Hematopoietic multipotent progenitor cell treated with erythropoietin and hydrocortisone succinate and interleukin-3 and kit ligand, for 15 days (in vitro differentiated cells): ENCODE measurements around the gene ARMC7.
A peak's percentile ranks its signal among the peaks of the same experiment; 100 is the strongest.
"Not testable (repeated sequence)": the region's sequence is repeated elsewhere in the genome, so short reads cannot be mapped to it uniquely, and the experiment has no call there.

Source experiments
- DNase-seq: peaks from one replicate; pipeline ENCODE4 v3.0.0-alpha.2; 2015; ENCODE audit warnings: low spot score

The ARMC7 gene

DNA sequence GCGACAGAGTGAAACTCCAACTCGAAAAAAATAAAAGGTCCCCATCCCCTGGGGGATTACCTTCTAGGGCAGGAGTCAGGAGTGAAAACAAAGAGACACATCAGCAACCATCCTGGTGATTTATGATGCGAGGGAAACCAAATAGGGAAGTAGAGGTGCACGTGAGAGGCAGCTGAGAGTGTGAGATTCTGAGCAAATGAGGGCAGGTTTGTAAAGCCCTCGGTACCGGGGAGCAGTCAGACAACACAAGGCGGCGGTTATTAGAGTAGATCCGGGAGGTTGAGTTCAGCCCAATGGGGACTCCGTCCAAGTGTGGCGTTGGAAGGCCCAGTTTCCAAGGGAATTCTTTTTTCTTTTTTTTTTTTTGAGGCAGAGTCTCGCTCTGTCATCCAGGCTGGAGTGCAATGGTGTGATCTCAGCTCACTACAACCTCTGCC, 7.4 kb upstream of the ARMC7 start:
- no peak for DNase-seq

DNA sequence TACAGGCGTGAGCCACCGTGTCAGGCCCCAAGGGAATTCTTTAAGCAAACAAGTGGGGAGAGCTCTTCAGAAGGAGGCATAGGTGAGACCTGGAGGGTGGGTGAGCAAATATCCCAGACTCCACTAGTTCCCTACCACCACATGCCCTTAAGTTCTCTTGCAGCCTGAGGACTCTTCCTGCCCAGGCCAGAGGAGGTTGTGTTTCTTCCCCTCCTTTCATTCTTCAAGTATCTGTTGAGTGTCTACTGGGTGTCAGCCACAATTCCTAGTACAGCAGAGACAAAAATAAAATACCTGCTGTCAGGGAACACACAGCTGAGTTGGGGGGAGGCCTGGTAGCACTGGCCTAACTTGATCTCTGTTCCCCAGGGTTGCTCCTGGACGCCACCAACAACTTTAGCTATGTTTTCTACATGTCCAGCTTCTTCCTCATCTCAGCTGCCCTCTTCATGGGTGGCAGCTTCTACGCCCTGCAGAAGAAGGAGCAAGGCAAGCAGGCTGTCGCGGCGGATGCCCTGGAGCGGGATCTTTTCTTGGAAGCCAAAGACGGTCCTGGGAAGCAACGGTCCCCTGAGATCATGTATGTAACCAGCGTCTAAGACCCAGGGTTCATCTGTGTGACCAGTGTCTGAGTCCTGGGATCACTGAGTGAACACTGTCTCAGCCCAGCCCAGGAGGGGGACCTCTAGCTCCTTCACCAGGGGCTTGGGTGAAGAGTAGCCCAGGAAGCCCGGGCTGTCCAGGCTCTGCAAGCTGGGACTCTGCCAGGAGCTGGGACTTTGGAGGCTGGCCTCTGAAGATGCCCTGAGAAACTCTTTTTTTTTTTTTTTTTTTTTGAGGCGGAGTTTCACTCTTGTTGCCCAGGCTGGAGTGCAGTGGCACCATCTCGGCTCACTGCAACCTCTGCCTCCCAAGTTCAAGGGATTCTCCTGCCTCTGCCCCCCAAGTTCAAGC, 5.9 kb upstream of the ARMC7 start:
- no peak for DNase-seq

DNA sequence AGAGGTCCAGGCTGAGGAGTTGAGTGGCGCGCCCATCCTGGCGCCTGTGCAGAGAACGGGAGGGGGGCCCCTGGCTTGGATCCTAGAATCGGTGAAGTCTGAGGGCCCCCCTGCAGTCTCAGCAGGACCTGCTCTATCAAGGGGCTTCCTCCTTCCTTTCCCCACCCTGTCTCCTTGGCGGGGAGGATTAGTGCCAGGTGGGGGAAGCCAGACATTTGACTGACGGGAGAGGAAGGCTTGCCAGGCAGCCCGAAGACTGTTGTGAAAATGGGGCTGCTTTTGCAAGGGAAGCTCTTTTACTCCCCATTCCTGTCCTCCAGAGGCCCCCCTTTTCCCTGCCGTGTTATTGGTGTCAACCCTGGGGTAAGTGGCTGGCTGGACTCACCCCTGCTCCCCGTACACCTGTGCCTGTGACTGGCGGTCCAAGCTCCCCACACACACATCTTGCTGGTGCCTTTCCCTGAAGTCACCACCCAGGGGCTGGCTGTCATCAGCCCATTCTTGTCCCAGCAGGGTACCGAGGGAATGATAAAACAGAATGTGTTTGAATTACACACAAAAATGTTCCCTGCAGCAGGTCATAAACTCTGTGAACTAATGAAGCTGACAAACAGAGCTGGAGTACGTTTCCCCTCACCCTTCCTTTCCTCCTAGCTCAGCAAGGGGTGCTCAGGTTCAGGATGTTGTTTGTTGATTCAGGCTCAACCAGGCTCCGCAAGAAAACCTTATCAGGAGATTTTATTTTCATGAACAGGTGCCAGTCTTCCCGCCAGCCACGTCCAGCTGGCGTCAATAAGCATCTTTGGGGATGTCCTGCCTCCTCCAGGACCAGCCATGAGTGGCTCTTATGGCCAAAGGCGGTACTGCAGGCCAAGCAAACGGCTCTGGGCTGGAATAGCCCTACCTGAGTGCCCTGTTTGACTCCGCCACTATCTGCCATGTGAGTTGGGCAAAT, 4.4 kb upstream of the ARMC7 start:
- peak; percentile 67 for DNase-seq

DNA sequence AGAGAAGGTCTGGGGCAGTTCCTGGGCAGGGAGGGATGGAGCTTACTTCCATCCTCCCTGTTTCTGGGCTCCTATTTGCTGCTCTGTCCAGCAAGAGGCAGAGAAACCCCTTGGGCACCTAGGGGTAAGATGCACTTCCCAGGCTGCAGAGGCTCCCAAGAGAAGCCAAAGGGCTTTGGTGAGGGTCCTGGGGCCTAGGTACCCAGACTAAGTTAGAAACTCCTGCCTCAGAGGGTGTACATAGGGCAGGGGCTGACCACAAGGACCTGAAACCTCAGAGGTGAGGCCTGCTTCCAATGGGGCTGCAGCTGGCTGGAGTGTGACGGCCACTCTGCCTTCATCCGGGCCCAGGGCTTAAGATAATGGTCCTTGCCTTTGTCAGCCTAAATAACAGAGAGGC, 1.6 kb upstream of the ARMC7 start:
- no peak for DNase-seq

DNA sequence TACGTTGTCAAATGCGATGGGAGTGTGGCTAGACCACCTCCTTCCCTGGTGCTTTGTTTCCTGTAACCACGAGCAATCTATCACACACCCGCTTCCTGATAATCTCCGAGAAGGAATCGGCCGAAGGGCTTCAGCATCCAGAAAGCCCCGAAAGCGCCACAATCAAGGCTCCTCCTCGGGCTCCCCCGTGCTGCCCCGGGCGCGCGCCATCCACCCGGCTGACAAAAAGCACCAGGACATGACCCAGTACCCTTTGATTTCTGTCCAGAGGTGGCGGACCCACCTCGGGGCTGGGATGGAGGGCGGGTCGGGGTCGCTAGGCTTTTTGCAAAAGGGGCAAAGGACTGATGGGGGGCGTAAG, 743 bp upstream of the ARMC7 start:
- DNase-seq: no peak

DNA sequence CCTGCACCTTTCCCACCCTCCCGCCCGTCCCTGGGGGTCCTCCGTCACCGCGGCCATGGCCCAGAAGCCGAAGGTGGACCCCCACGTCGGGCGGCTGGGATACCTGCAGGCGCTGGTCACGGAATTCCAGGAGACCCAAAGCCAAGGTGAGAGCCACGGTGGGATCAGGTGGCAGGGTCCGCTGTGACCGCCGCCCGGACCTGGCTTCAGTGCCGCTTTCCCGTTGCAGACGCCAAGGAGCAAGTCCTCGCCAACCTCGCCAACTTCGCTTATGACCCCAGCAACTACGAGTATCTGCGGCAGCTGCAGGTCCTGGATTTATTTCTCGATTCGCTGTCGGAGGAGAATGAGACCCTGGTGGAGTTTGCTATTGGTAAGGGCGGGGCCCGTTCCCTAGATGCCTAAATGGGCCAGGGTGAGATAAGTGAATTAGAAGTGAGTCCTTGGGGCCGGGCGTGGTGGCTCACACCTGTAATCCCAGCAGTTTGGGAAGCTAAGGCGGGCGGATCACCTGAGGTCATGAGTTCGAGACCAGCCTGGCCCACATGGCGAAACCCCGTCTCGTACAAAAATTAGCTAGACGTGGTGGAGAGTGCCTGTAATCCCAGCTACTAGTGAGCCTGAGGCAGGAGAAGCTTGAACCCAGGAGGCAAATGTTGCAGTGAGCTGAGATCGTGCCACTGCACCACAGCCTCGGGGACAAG, 617 bp downstream of the ARMC7 start:
- DNase-seq: peak; percentile 34

DNA sequence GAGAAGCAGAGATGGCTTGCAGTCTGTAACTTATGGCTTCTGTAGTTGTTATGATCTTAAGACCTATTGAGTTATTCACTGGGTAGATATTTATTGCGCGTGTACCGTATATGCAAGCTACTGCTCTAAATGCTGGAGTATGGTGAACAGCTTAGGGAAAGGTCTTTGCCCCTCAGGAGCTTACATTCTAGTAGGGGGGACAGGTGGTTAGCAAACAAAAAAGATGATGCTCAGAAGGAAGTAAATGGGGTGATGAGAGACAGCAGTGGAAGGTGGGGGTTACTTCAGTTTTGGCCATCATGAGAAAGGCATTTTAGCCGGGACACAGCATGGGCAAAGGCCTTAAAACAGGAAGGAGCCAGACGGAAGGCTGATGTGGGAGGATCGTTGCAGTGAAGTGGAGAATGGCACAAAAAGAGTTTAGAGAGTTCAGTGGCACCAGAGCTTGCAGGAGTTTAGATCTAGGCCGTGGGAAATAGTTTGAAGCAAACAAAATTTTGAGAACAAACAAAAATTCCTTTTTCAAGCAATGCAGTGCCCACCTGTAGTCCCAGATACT, 2.1 kb downstream of the ARMC7 start:
- DNase-seq: no peak

DNA sequence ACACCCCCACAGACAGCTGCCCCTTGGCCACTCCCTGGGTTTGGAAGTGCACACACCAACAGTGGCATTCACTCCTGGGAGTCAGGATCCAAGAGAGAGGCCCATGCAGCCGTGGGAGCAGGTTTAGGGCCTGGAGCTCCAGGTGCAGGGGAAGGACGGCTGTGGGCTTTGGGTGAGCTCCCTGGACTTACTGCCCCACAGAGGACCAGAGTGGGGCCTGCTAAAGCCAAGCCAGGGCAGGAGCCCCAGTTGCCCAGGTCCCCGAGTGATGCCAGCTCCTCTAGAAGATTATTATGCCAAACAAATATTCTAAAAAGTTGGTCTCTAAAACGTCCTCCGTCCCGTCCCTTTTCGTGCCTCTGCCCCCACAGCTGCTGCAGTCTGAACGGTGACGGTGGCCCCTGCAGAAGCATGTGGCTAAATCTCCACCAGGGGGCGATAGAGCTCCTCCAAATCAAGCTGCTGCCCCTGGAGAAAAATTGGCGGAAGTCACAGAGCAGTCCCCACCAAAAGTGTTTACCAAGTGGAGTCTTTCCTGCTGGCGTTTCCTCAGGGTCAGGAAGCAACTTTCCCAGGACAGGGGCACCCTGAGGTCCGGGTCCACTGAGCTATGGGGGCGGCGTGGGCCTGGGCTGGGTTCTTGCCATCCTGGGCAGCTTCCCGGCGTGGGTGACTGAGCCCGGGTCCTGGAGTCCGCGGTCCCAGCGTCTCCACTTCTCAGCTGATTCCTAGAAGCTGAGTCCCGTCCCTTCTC, 4.2 kb downstream of the ARMC7 start:
- peak; percentile 94 for DNase-seq

DNA sequence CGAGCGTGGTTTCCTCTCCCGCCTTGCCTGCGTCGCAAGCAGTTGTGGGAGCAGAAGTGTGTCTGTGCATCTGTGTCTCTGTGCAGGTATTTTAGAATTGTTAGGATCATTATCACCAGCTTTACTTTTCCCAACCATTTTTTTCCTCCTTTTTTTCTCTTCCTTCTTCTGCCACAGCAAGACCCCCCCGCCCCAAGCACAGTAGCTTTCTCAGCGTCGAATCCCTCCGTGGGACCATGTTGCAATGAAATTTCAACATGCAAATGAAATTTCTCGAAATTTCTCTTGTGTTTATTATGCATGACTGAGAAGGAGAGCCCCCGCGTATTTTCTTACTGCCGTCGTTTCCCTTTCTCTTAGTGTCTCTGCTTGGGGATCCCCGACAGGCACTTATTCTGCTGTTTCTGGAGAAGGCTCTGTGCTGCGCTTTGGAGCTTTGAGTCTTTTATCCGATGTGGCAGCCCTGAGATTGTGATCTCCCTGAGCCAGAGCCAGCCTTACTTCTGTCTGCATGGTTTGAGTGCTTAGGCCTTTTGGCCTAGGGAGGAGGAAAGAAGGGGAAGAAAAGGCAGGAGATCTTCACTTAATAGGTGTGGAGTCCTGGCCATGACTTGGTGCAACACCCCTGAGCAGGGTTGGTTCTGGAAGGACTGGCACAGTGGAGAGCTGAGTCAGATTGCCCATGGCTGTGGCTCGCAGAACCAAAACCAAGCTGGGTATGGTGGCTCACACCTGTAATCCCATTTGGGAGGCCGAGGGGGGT, 5.0 kb downstream of the ARMC7 start:
- DNase-seq: peak; percentile 59

DNA sequence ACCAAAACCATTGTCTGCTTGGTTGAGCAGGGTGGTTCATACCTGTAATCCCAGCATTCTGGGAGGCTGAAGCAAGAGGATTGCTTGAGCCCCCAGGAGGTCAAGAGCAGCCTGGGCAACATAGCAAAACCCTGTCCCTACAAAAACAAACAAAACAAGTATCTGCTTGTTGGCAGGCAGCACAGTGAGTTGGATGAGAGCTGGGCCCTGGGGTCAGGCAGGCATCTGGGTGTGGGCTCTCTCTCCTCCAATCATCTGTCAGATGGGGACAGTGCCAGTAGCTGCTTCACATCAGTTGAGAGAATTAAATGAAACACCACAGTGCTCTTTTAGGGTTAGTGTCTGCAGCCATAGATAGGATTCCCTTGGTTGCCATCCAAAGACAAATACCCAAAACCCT, 5.8 kb downstream of the ARMC7 start:
- DNase-seq: peak; percentile 75

DNA sequence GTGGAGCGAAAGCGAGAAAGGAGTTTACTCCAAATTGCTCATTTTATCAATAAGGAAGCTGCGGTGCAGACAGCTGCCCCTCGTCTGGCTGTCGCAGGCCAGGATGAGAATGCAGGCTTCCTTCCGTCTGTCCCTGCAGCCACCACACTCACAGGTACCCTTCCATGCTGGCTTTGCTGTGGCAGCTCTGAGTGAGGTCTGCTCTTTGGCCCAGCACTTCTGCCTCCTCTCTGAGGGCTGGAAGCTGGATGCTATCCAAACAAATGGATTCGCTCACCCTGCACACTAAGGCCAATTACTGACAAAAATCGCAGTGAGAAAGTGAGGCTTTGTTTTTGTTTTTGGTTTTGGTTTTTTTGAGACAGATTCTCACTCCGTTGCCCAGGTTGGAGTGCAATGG, 7.0 kb downstream of the ARMC7 start:
- DNase-seq: no peak

DNA sequence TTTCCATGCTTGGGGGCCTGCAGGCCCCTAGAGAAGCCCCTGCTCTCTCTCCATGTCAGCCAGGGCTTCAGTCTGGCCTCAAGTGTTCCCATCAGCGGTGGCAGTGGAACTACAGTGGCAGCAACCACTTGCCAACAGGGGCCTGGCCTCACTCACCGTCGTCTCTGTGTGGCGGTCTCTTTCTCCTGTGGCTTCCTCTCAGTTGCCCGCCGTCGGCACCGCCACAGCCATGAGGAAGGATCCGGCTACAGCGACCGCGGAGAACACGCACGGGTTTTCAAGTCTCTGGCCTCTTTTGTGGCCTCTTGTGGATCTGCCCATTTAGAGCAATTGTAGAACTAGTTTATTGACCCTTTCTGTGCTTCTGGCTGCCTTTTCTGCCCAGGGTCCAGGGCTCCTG, 8.5 kb downstream of the ARMC7 start:
- no peak for DNase-seq

DNA sequence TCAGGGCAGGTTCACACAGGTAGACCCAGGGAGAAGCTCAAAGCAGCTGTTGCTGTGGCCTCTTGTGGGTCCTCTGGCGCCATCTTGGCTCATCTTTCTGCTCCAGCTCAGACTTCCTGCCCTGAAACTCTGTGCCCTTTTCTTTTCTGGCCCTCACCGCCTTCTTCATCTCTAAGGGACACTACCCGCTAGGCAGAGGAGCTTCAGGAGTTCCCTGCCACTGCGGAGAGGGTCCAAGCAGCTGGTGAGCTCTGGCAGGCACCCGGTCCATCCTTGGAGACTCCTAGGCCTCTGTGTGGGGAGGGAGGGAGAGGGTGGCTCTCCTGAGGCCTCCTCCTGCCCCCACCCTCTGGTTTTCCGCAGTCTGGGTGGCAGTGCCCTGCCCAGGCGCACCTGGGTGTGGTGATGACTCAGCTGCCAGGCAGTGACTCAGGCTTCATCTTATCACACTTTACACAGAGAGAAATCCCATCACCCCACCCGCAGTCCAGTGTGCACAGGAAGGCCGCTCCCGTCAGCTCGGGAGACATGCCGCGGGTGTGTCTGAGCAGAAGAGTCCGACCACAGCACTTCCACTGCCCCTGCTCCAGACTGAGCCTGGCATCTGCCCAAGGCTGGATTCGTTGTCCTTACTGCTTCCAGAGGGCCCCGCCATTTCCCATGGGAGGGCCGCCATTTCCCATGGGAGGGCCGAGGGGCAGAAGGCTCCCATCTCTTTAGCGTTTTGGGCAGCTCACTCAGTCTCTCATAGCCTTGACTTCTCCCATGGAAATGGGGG, 14.5 kb downstream of the ARMC7 start:
- peak; percentile 98 for DNase-seq

DNA sequence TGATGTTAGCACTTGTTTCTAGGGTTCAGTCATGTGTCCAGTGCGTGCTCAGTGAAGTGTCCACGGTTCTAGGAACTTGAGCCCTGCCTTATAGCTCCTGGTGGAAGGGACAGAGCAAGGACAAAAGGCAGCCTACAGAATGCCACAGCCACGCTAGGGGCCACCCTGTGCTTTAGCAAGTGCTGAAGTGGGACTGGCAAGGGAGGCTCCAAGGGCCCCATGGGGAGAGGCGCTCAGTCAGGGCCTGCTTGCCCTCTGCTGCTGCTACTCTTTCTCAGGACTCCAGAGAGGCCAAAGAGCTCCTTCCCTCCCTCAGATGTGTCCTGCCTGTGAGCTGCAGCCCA, 15.0 kb downstream of the ARMC7 start:
- no peak for DNase-seq

DNA sequence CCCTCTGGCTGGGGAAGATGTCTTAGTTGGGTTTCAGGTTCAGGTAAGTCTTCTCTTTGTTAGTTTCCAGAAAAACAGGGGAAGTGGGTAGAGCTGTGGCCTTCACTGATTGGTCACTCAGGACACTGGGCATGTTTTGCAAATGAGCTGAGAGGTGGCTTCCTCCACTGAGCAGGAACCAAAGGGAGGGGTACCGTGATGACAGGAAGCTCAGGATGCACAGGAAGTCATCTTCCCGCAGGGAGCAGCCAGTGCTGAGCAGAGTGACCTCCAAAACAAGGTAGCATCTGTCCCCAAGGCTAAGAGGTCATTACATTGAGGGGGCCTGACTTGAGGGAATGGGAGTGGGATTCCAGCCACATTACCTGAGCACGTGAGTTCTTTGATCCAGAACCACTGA, 16.2 kb downstream of the ARMC7 start:
- DNase-seq: no peak

DNA sequence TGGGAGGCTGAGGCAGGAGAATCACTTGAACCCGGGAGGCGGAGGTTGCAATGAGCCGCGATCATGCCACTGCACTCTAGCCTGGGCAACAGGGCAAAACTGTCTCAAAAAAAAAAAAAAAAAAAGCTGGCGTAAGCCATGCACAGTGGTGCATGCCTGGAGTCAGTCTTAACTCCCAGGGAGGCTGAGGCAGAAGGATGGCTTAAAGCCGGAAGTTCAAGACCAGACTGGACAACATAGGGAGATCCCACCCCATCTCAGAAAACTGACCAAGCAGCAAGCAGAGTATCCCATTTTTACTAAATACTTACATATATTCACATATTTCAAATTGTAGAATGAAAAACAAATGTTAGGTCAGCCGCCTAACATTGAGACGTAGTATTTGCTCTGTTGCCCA, 17.2 kb downstream of the ARMC7 start:
- DNase-seq: no peak

DNA sequence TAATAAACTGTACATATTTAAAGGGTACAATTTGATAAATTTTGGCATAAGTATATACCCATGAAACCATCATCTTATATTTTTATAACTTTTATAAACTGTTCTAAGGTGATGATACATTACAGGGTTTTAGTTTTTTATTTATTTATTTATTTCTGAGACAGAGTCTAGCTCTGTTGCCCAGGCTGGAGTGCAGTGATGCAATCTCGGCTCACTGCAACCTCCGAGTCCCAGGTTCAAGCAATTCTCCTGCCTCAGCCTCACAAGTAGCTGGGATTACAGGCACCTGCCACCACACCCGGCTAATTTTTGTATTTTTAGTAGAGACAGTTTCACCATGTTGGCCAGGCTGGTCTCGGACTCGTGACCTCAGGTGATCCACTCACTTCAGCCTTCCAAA, 18.2 kb downstream of the ARMC7 start:
- not testable (repeated sequence) for DNase-seq

DNA sequence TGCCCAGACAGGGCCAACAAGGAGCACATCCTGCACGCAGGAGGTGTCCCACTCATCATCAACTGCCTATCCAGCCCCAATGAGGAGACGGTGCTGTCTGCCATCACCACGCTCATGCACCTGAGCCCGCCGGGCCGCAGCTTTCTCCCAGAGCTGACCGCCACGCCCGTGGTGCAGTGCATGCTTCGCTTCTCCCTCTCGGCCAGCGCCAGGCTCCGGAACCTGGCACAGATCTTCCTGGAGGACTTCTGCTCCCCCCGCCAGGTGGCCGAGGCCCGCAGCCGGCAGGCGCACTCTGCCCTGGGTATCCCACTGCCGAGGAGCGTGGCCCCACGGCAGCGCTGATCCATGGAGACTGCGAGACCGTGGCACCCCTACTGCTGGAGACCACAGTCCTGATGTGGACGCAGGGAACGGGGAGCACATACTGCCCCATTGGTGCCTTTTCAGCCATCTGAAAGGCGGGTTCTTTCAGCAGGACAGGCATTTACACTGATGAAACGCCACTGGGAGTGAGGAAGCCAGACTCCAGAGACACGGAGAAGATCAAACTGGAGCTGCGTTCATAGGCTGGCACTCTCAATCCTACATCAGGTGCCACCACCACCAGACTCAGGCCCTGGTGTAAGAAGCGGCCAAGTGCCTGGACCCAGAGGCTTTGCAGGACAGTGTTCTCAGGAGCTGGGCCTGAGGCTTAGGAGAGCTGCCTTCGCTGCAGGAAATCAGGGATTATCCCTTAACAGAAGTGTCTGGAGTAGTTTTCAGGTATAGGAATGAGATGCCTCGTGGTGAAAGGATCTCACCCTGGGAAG, 19.1 kb downstream of the ARMC7 start:
- DNase-seq: no peak

DNA sequence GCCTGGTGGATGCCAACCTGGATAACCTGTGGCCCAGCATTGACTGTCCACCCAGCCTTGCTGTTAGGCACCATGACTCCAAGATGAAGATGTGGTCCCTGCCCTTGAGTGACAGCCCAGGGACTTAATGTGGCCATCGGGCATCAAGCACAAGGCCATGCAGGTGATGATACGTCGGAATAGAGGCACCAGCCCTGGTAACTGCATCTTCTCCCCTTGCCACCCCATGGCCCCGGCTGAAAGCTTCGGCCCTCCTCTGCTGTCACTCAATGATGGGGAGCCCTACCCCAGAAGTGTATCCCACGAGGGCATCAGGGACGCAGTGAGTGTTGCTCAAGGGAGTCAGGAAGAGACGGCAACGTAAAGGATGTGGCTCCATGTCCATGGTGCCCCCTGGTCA, 19.8 kb downstream of the ARMC7 start:
- no peak for DNase-seq
